ENCODE data around the gene FUCA2. TPM values are rescaled to one million over a fixed set of nuclear protein-coding genes. Genes with fewer than 3 reads are reported as not detected.

Gene FUCA2
- total and polyA plus RNA-seq, 2 of the 8 experiments (the other 6 are each of a cell fraction or from before 2014, with no cell fraction given) = 24.2 to 47.2 TPM

- H2AFZ ChIP-seq (ENCODE audit: low read length) = no peak overlapping the region
- H2BK12ac ChIP-seq (ENCODE audit: low read depth, low read length) = no peak overlapping the region
- no peaks in the 10 kb centered on the region for H3K9me3 ChIP-seq (ENCODE audit: insufficient read depth in 2 of 2, low read depth in 1 of 2, low read length in 1 of 2)
- no peak overlapping the region for H3K27ac ChIP-seq (ENCODE audit: low read depth, low read length)
- H2BK20ac ChIP-seq (ENCODE audit: low read length) = no peak overlapping the region
- H2BK5ac ChIP-seq (ENCODE audit: low read depth, low read length) = no peak overlapping the region
- H2AK5ac ChIP-seq (ENCODE audit: low read depth, low read length) = no peak overlapping the region
- no peak overlapping the region for H3K18ac ChIP-seq (ENCODE audit: extremely low read depth, low read length)
- H3K23ac ChIP-seq (ENCODE audit: insufficient read length) = no peak overlapping the region
- no peaks in the 10 kb centered on the region for H3K4me1 ChIP-seq (replicated peaks in 1 of 4; ENCODE audit: control insufficient read depth in 3 of 4, insufficient read depth in 4 of 4, low read length in 3 of 4)
- CTCF ChIA-PET (ENCODE audit: partially characterized antibody) = interaction anchor here (1.2 kb wide), 1 partner anchor 27 kb away, joined by 3 read pairs; no protein-coding TSS in a partner anchor
- no peak for TF ChIP-seq KDM4A (IDR thresholded peaks at IDR 0.05; ENCODE audit: low read depth, low read length, severe bottlenecking)
- TF ChIP-seq CHD2 (IDR thresholded peaks at IDR 0.05; ENCODE audit: low read length) = no peak
- no peak for TF ChIP-seq CBX5 (IDR thresholded peaks at IDR 0.05; ENCODE audit: low read depth, low read length)
- TF ChIP-seq TBP (IDR thresholded peaks at IDR 0.05; ENCODE audit: low read depth, low read length) = no peak
- no peak for TF ChIP-seq RAD21 (IDR thresholded peaks at IDR 0.05 in 1 of 2, conservative IDR thresholded peaks at IDR 0.05 in 1 of 2; ENCODE audit: low read depth in 2 of 2, low read length in 2 of 2)
- TF ChIP-seq BRCA1 (IDR thresholded peaks at IDR 0.05; ENCODE audit: low read depth, low read length) = no peak
- TF ChIP-seq POLR2AphosphoS5 (IDR thresholded peaks at IDR 0.05; ENCODE audit: low read depth, low read length) = no peak
- TF ChIP-seq MAFK (IDR thresholded peaks at IDR 0.05; ENCODE audit: low read depth, low read length) = no peak
- no peak for TF ChIP-seq TAF7 (optimal IDR thresholded peaks at IDR 0.05; ENCODE audit: borderline replicate concordance, low read depth, low read length)
- no peak for TF ChIP-seq JUND (IDR thresholded peaks at IDR 0.05; ENCODE audit: low read length)
- FAIRE-seq (no peak), DNase-seq (ENCODE audit: low read depth in 1 of 2, low spot score in 2 of 2) (no peak)
- H4K5ac ChIP-seq (ENCODE audit: insufficient read length, low read depth, low read length) = no peak overlapping the region
- no peak overlapping the region for H2BK15ac ChIP-seq (ENCODE audit: low read length)
- no peaks in the 10 kb centered on the region for H3K27me3 ChIP-seq (replicated peaks in 1 of 4; ENCODE audit: control insufficient read depth in 3 of 4, extremely low read depth in 1 of 4, insufficient read depth in 3 of 4, low read length in 3 of 4)
- H4K20me1 ChIP-seq (replicated peaks in 1 of 2; ENCODE audit: control insufficient read depth in 1 of 2, insufficient read depth in 2 of 2, low read length in 2 of 2) = peaks cover 0 to 2% of the 10 kb centered on the region in 2 experiments
- no peak overlapping the region for H3K9ac ChIP-seq (replicated peaks in 1 of 4; ENCODE audit: extremely low read depth in 1 of 4, low read depth in 3 of 4, low read length in 3 of 4)
- H3K14ac ChIP-seq (ENCODE audit: insufficient read length) = no peak overlapping the region
- H4K91ac ChIP-seq (replicated peaks; ENCODE audit: insufficient read length, low read length) = no peak overlapping the region
- no peak overlapping the region for H4K8ac ChIP-seq (ENCODE audit: extremely low read depth, insufficient read depth, low read length)
- no peak overlapping the region for H3K56ac ChIP-seq (replicated peaks; ENCODE audit: insufficient read length, low read depth, low read length)
- H3K23me2 ChIP-seq (ENCODE audit: low read depth, low read length) = no peaks in the 10 kb centered on the region
- no peak overlapping the region for H2BK120ac ChIP-seq (replicated peaks; ENCODE audit: low read depth, low read length)
- no peaks in the 10 kb centered on the region for H3K36me3 ChIP-seq (ENCODE audit: control insufficient read depth in 2 of 4, insufficient read depth in 4 of 4, low read length in 3 of 4)
- no peak overlapping the region for H3K4me3 ChIP-seq (ENCODE audit: extremely low read depth in 1 of 4, insufficient read depth in 2 of 4, low read depth in 3 of 4, low read length in 4 of 4)
- no peak overlapping the region for H3K4me2 ChIP-seq (ENCODE audit: insufficient read depth in 1 of 2, low read depth in 2 of 2, low read length in 2 of 2)
- H3K4ac ChIP-seq (replicated peaks; ENCODE audit: insufficient read length, low read depth, low read length) = no peak overlapping the region
- 93% methylated on average over 2 of the region's 2 CpGs; no CpG with 5 or more reads in 1 of the 2 experiments for WGBS, 2 experiments (ENCODE audit: extremely low coverage in 1 of 2, insufficient coverage in 1 of 2, insufficient read length in 1 of 2, insufficient replicate concordance in 2 of 2, low coverage in 1 of 2, low lambda C conversion rate in 2 of 2, missing lambda C conversion rate in 1 of 2)
- POLR2A ChIA-PET (ENCODE audit: partially characterized antibody) = no interaction called here
- no peaks in the 10 kb centered on the region; a peak in 1 of 4 replicates for H3K79me2 ChIP-seq (ENCODE audit: control insufficient read depth in 1 of 2, insufficient read depth in 2 of 2, low read length in 2 of 2)
- no peaks in the 10 kb centered on the region for H3K79me1 ChIP-seq (ENCODE audit: low read depth, low read length)
Measured at GRCh38 chr6:143485967-143486366, 25.6 kb downstream of the FUCA2 start.

All from H1 (cell line).